Spinal cord (tissue), 10 donors: Measurements from ENCODE around the gene SLC16A11. TPM values are rescaled to one million over a fixed set of nuclear protein-coding genes. Genes with fewer than 3 reads are reported as not detected.
A peak's percentile ranks its signal among the peaks of the same experiment; 100 is the strongest.

Source experiments
- DNase-seq, 6 donors: peaks; one replicate each; pipeline versions ENCODE4 v3.0.0 to v3.0.0-alpha.2; 2013 to 2015; ENCODE audit warnings: low spot score in 6 of 6, low read depth in 4 of 6
- H3K27ac ChIP-seq: one replicate; pipeline ENCODE4 v1.5.1; 2013; ENCODE audit warnings: low read depth, low read length, control low read depth
- H3K27me3 ChIP-seq: one replicate; pipeline ENCODE4 v1.6.1; 2013; ENCODE audit warnings: low read length; ENCODE audit not compliant: control insufficient read depth, insufficient read depth
- H3K36me3 ChIP-seq: one replicate; pipeline ENCODE4 v1.6.1; 2013; ENCODE audit warnings: low read length; ENCODE audit not compliant: control insufficient read depth, insufficient read depth
- H3K4me1 ChIP-seq: one replicate; pipeline ENCODE4 v1.6.1; 2013; ENCODE audit warnings: low read length; ENCODE audit not compliant: control insufficient read depth, insufficient read depth
- H3K4me3 ChIP-seq: one replicate; pipeline ENCODE4 v1.5.1; 2013; ENCODE audit warnings: low read depth, low read length, control low read depth
- H3K9me3 ChIP-seq: one replicate; pipeline ENCODE4 v1.6.1; 2013; ENCODE audit warnings: low read length; ENCODE audit not compliant: control insufficient read depth, insufficient read depth
- WGBS: methylation state at CpG from one replicate; pipeline ENCODE4 v1.1.5; 2013; ENCODE audit warnings: missing lambda C conversion rate; ENCODE audit not compliant: insufficient coverage; 5-methylcytosine and 5-hydroxymethylcytosine counted together
- polyA plus RNA-seq, 2 donors: library from polyadenylated mRNA; unstranded; fragments of 120-200 nt; gene quantifications; one replicate each; pipeline ENCODE4 v1.2.1, GENCODE V29; 2013; ENCODE audit not compliant: insufficient read length in 2 of 2
- total RNA-seq, 2 donors: library from RNA; depleted of rRNA in 1 of 2; stranded (reverse); fragments of 120-200 nt in 1 of 2; fragments of >200 nt in 1 of 2; gene quantifications; one replicate each; pipeline versions ENCODE4 v1.2.3 to v1.2.4, GENCODE V29; 2013 to 2014
- donor health status: healthy.

The SLC16A11 gene
- total and polyA plus RNA-seq, 4 donors: 0.20 to 2.5 (median 0.74) TPM

GRCh38 chr17:7045492-7046126 lies 1.7 kb upstream of the SLC16A11 start:
- Histone ChIP-seq H3K4me3 (peak overlapping the region; percentile 7), H3K4me1 (peaks cover 40% of the 10 kb centered on the region), H3K36me3 (no peaks in the 10 kb centered on the region), H3K27ac (no peak overlapping the region), H3K27me3 (peaks cover 53% of the 10 kb centered on the region), H3K9me3 (no peaks in the 10 kb centered on the region)
- 0% methylated on average over 1 of the region's 5 CpGs for WGBS
- peak in 5 of 6 donors; percentile 66 to 96 (median 75) for DNase-seq

- H3K4me1 ChIP-seq: peaks cover 45% of the 10 kb centered on the region
- peaks cover 50% of the 10 kb centered on the region for H3K27me3 ChIP-seq
- WGBS: 1% methylated on average over 21 of the region's 21 CpGs
- H3K9me3 ChIP-seq: no peaks in the 10 kb centered on the region
- peak overlapping the region; percentile 35 for H3K4me3 ChIP-seq
- H3K36me3 ChIP-seq: no peaks in the 10 kb centered on the region
- DNase-seq: no peak
- no peak overlapping the region for H3K27ac ChIP-seq
These were observed 753 bp downstream of the SLC16A11 start for GRCh38 chr17:7043182-7043496.

GRCh38 chr17:7042501-7043181 lies 1.3 kb downstream of the SLC16A11 start:
- Histone ChIP-seq H3K4me3 (no peak overlapping the region), H3K27ac (no peak overlapping the region), H3K4me1 (peaks cover 46% of the 10 kb centered on the region), H3K27me3 (peaks cover 45% of the 10 kb centered on the region), H3K9me3 (no peaks in the 10 kb centered on the region), H3K36me3 (no peaks in the 10 kb centered on the region)
- WGBS: 3% methylated on average over 51 of the region's 53 CpGs
- no peak for DNase-seq

GRCh38 chr17:7041607-7042500 lies 2.0 kb downstream of the SLC16A11 start:
- H3K36me3 ChIP-seq: no peaks in the 10 kb centered on the region
- no peak overlapping the region for H3K4me3 ChIP-seq
- H3K4me1 ChIP-seq: peaks cover 49% of the 10 kb centered on the region
- DNase-seq: peak in 1 of 6 donors; percentile 15
- no peak overlapping the region for H3K27ac ChIP-seq
- 14% methylated on average over 41 of the region's 43 CpGs for WGBS
- H3K27me3 ChIP-seq: peaks cover 44% of the 10 kb centered on the region
- H3K9me3 ChIP-seq: no peaks in the 10 kb centered on the region

GRCh38 chr17:7039832-7040231 lies 4.1 kb downstream of the SLC16A11 start:
- Histone ChIP-seq H3K9me3 (no peaks in the 10 kb centered on the region), H3K27ac (no peak overlapping the region), H3K4me1 (peaks cover 56% of the 10 kb centered on the region), H3K27me3 (peaks cover 31% of the 10 kb centered on the region), H3K36me3 (no peaks in the 10 kb centered on the region), H3K4me3 (no peak overlapping the region)
- WGBS: 86% methylated on average over 5 of the region's 5 CpGs
- DNase-seq: no peak

- no peak overlapping the region for H3K27ac ChIP-seq
- no peaks in the 10 kb centered on the region for H3K9me3 ChIP-seq
- no peak overlapping the region for H3K4me3 ChIP-seq
- H3K4me1 ChIP-seq: peaks cover 47% of the 10 kb centered on the region
- no peaks in the 10 kb centered on the region for H3K36me3 ChIP-seq
- WGBS: 82% methylated on average over 19 of the region's 19 CpGs
- peaks cover 15% of the 10 kb centered on the region for H3K27me3 ChIP-seq
- no peak for DNase-seq
These were observed 5.6 kb downstream of the SLC16A11 start for GRCh38 chr17:7038025-7038862.

- Histone ChIP-seq H3K36me3 (no peaks in the 10 kb centered on the region), H3K9me3 (no peaks in the 10 kb centered on the region), H3K27me3 (no peaks in the 10 kb centered on the region), H3K4me3 (peak within 1 kb of the TSS; percentile 85), H3K4me1 (peaks cover 29% of the 10 kb centered on the region), H3K27ac (peak within 1 kb of the TSS; percentile 81)
- DNase-seq: peak in 5 of 6 donors; percentile 87 to 99 (median 93)
- WGBS: under 1% methylated on average over 51 of the region's 52 CpGs
These were observed 8.1 kb downstream of the SLC16A11 start, which contains the start of gene SLC16A13 for GRCh38 chr17:7035591-7036368. Gene SLC16A13 (plus strand): TSS chr17:7036015. CDS start chr17:7036383, 368 bp downstream.

- H3K36me3 ChIP-seq: no peaks in the 10 kb centered on the region
- peak overlapping the region; percentile 85 for H3K4me3 ChIP-seq
- H3K4me1 ChIP-seq: peaks cover 29% of the 10 kb centered on the region
- no peaks in the 10 kb centered on the region for H3K9me3 ChIP-seq
- H3K27me3 ChIP-seq: no peaks in the 10 kb centered on the region
- H3K27ac ChIP-seq: peak overlapping the region; percentile 81
- DNase-seq: no peak
- 4% methylated on average over 5 of the region's 7 CpGs for WGBS
These were observed 8.8 kb downstream of the SLC16A11 start for GRCh38 chr17:7034955-7035590.
